ENCODE data around the gene ALMS1.
"Not testable (repeated sequence)": the region's sequence is repeated elsewhere in the genome, so short reads cannot be mapped to it uniquely, and the experiment has no call there.

- not testable (repeated sequence) for TF ChIP-seq CTCF (conservative IDR thresholded peaks at IDR 0.05); ZFX (IDR thresholded peaks at IDR 0.05)
Measured at GRCh38 chr2:73647690-73648089, 262.1 kb downstream of the ALMS1 start.
